ENCODE measurements around the gene CCR5.

CCR5 gene

DNA sequence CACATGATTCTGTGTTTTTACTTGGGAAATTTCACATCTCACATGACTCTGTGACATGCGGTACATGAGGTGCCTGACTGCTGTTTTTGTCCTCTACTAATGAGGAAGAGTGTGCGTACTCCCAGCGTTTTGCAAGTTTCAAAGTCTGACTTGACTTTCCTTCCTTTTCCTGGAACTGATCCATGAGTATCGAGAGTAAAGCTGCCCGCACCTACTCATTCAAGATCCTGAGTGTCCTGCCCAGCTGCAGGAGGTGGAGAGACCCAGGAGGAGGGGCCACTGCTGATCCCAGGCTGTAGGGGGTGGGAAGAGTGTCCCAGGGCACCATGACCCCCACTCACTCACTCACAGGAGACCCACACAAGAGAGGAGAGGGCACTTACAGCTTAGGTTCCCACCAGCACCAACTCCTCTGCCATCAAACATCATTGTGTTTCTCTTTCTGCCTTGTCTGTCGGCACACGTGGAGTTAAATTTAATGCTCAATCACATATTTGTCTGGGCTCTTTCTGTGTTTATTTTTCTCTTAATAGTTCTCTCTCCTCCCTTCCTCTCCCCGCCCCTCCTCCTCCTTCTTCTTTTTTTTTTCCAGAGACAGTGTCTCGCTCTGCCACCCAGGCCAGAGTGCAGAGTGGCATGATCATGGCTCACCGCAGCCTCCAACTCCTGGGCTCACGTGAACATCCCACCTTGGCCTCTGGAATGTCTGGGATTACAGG, 34.7 kb downstream of the CCR5 start:
- Histone ChIP-seq H2BK15ac (ENCODE audit: low read length) (no peak overlapping the region), H2AFZ (ENCODE audit: low read length) (no peak overlapping the region), H3K4me2 (ENCODE audit: insufficient read depth, low read length, poor library complexity, severe bottlenecking) (no peak overlapping the region), H3K27ac (replicated peaks; ENCODE audit: low read length) (no peak overlapping the region), H3K4me3 (ENCODE audit: low read length in 2 of 2) (no peak overlapping the region), H2BK120ac (ENCODE audit: low read depth, low read length) (no peak overlapping the region), H4K91ac (ENCODE audit: low read depth, low read length, poor library complexity) (no peak overlapping the region), H4K8ac (ENCODE audit: low read depth, low read length) (no peak overlapping the region), H3K79me1 (ENCODE audit: low read depth, low read length) (no peaks in the 10 kb centered on the region), H3K9me3 (replicated peaks in 1 of 2; ENCODE audit: control insufficient read depth in 2 of 2, insufficient read depth in 1 of 2, low read depth in 1 of 2, low read length in 2 of 2) (no peaks in the 10 kb centered on the region), H3K27me3 (ENCODE audit: control insufficient read depth in 3 of 3, insufficient read depth in 3 of 3, low read depth in 1 of 3, low read length in 3 of 3) (peaks cover 0 to 6% (median 0%) of the 10 kb centered on the region in 3 experiments), H3K9ac (ENCODE audit: low read depth, low read length, poor library complexity) (no peak overlapping the region), H3K4me1 (ENCODE audit: control insufficient read depth in 2 of 2, insufficient read depth in 1 of 2, low read depth in 1 of 2, low read length in 2 of 2) (peaks cover 0 to 3% of the 10 kb centered on the region in 2 donors), H2BK5ac (ENCODE audit: low read length) (no peak overlapping the region), H3K18ac (ENCODE audit: low read length) (peak overlapping the region; percentile 35), H3K23ac (ENCODE audit: low read depth, low read length, poor library complexity) (no peak overlapping the region), H3K4ac (ENCODE audit: low read length) (no peak overlapping the region), H3K14ac (ENCODE audit: low read length) (no peak overlapping the region), H2AK5ac (ENCODE audit: low read depth, low read length) (no peak overlapping the region), H3K36me3 (replicated peaks in 1 of 2; ENCODE audit: control insufficient read depth in 2 of 2, insufficient read depth in 2 of 2, low read length in 2 of 2) (no peaks in the 10 kb centered on the region), H2BK12ac (ENCODE audit: low read length) (no peak overlapping the region)
- no CpG with 5 or more reads among the region's 11 CpGs for WGBS, 2 donors (ENCODE audit: extremely low coverage in 2 of 2, insufficient read length in 2 of 2, insufficient replicate concordance in 1 of 2)
- DNase-seq (ENCODE audit: low spot score), result no peak

GRCh38 chr3:46406443-46406787, 35.7 kb downstream of the CCR5 start:
- Histone ChIP-seq H2BK120ac (ENCODE audit: low read depth, low read length) (no peak overlapping the region), H2BK15ac (ENCODE audit: low read length) (no peak overlapping the region), H2BK12ac (ENCODE audit: low read length) (no peak overlapping the region), H3K9me3 (replicated peaks in 1 of 2; ENCODE audit: control insufficient read depth in 2 of 2, insufficient read depth in 1 of 2, low read depth in 1 of 2, low read length in 2 of 2) (no peaks in the 10 kb centered on the region), H3K4ac (ENCODE audit: low read length) (no peak overlapping the region), H3K36me3 (replicated peaks in 1 of 2; ENCODE audit: control insufficient read depth in 2 of 2, insufficient read depth in 2 of 2, low read length in 2 of 2) (no peaks in the 10 kb centered on the region), H3K18ac (ENCODE audit: low read length) (no peak overlapping the region), H4K91ac (ENCODE audit: low read depth, low read length, poor library complexity) (no peak overlapping the region), H3K9ac (ENCODE audit: low read depth, low read length, poor library complexity) (no peak overlapping the region), H2BK5ac (ENCODE audit: low read length) (no peak overlapping the region), H2AFZ (ENCODE audit: low read length) (no peak overlapping the region), H3K23ac (ENCODE audit: low read depth, low read length, poor library complexity) (no peak overlapping the region), H3K4me1 (ENCODE audit: control insufficient read depth in 2 of 2, insufficient read depth in 1 of 2, low read depth in 1 of 2, low read length in 2 of 2) (peaks cover 0 to 3% of the 10 kb centered on the region in 2 donors), H3K4me2 (ENCODE audit: insufficient read depth, low read length, poor library complexity, severe bottlenecking) (no peak overlapping the region), H3K27me3 (ENCODE audit: control insufficient read depth in 3 of 3, insufficient read depth in 3 of 3, low read depth in 1 of 3, low read length in 3 of 3) (peaks cover 0 to 6% (median 0%) of the 10 kb centered on the region in 3 experiments), H3K79me1 (ENCODE audit: low read depth, low read length) (no peaks in the 10 kb centered on the region), H2AK5ac (ENCODE audit: low read depth, low read length) (no peak overlapping the region), H3K14ac (ENCODE audit: low read length) (no peak overlapping the region), H3K27ac (replicated peaks; ENCODE audit: low read length) (no peak overlapping the region), H3K4me3 (ENCODE audit: low read length in 2 of 2) (no peak overlapping the region), H4K8ac (ENCODE audit: low read depth, low read length) (no peak overlapping the region)
- DNase-seq (ENCODE audit: low spot score), result no peak
- no CpG with 5 or more reads among the region's 4 CpGs for WGBS, 2 donors (ENCODE audit: extremely low coverage in 2 of 2, insufficient read length in 2 of 2, insufficient replicate concordance in 1 of 2)

- no peak within 1 kb of the TSS for H3K27ac ChIP-seq (replicated peaks; ENCODE audit: low read length)
- no peaks in the 10 kb centered on the region for H3K9me3 ChIP-seq (replicated peaks in 1 of 2; ENCODE audit: control insufficient read depth in 2 of 2, insufficient read depth in 1 of 2, low read depth in 1 of 2, low read length in 2 of 2)
- no CpG with 5 or more reads among the region's 20 CpGs for WGBS, 2 donors (ENCODE audit: extremely low coverage in 2 of 2, insufficient read length in 2 of 2, insufficient replicate concordance in 1 of 2)
Observed at GRCh38 chr3:46406788-46407611, 36.3 kb downstream of the CCR5 start, which contains the start of the genes CCR5AS and CCRL2. TSS of gene CCR5AS (minus strand) at chr3:46407066. TSS of gene CCRL2 (plus strand) at chr3:46407259. CDS start at chr3:46408080, 821 bp downstream.

GRCh38 chr3:46407970-46408369, 37.2 kb downstream of the CCR5 start:
- Histone ChIP-seq H4K8ac (ENCODE audit: low read depth, low read length) (no peak overlapping the region), H2BK120ac (ENCODE audit: low read depth, low read length) (no peak overlapping the region), H3K9ac (ENCODE audit: low read depth, low read length, poor library complexity) (no peak overlapping the region), H2BK15ac (ENCODE audit: low read length) (no peak overlapping the region), H3K4me2 (ENCODE audit: insufficient read depth, low read length, poor library complexity, severe bottlenecking) (no peak overlapping the region), H3K36me3 (replicated peaks in 1 of 2; ENCODE audit: control insufficient read depth in 2 of 2, insufficient read depth in 2 of 2, low read length in 2 of 2) (no peaks in the 10 kb centered on the region), H2BK12ac (ENCODE audit: low read length) (no peak overlapping the region), H2AK5ac (ENCODE audit: low read depth, low read length) (no peak overlapping the region), H3K18ac (ENCODE audit: low read length) (no peak overlapping the region), H4K91ac (ENCODE audit: low read depth, low read length, poor library complexity) (no peak overlapping the region), H3K14ac (ENCODE audit: low read length) (no peak overlapping the region), H3K4me1 (ENCODE audit: control insufficient read depth in 2 of 2, insufficient read depth in 1 of 2, low read depth in 1 of 2, low read length in 2 of 2) (peaks cover 0 to 3% of the 10 kb centered on the region in 2 donors), H2AFZ (ENCODE audit: low read length) (no peak overlapping the region), H3K27me3 (ENCODE audit: control insufficient read depth in 3 of 3, insufficient read depth in 3 of 3, low read depth in 1 of 3, low read length in 3 of 3) (peaks cover 0 to 6% (median 0%) of the 10 kb centered on the region in 3 experiments), H3K27ac (replicated peaks; ENCODE audit: low read length) (no peak overlapping the region), H3K4ac (ENCODE audit: low read length) (no peak overlapping the region), H3K79me1 (ENCODE audit: low read depth, low read length) (no peaks in the 10 kb centered on the region), H2BK5ac (ENCODE audit: low read length) (no peak overlapping the region), H3K9me3 (replicated peaks in 1 of 2; ENCODE audit: control insufficient read depth in 2 of 2, insufficient read depth in 1 of 2, low read depth in 1 of 2, low read length in 2 of 2) (no peaks in the 10 kb centered on the region), H3K4me3 (ENCODE audit: low read length in 2 of 2) (no peak overlapping the region), H3K23ac (ENCODE audit: low read depth, low read length, poor library complexity) (no peak overlapping the region)
- DNase-seq (ENCODE audit: low spot score), result no peak
- WGBS, 2 donors (ENCODE audit: extremely low coverage in 2 of 2, insufficient read length in 2 of 2, insufficient replicate concordance in 1 of 2), result no CpG with 5 or more reads among the region's 7 CpGs

More at GRCh38 chr3:46406788-46407611, 36.3 kb downstream of the CCR5 start, which contains the start of the genes CCR5AS and CCRL2:
- Histone ChIP-seq H3K4ac (ENCODE audit: low read length) (no peak within 1 kb of the TSS), H3K18ac (ENCODE audit: low read length) (no peak within 1 kb of the TSS), H3K4me1 (ENCODE audit: control insufficient read depth in 2 of 2, insufficient read depth in 1 of 2, low read depth in 1 of 2, low read length in 2 of 2) (peaks cover 0 to 3% of the 10 kb centered on the region in 2 donors), H3K4me2 (ENCODE audit: insufficient read depth, low read length, poor library complexity, severe bottlenecking) (no peak within 1 kb of the TSS), H4K8ac (ENCODE audit: low read depth, low read length) (no peak within 1 kb of the TSS), H2BK120ac (ENCODE audit: low read depth, low read length) (no peak within 1 kb of the TSS), H3K27me3 (ENCODE audit: control insufficient read depth in 3 of 3, insufficient read depth in 3 of 3, low read depth in 1 of 3, low read length in 3 of 3) (peaks cover 0 to 6% (median 0%) of the 10 kb centered on the region in 3 experiments), H3K36me3 (replicated peaks in 1 of 2; ENCODE audit: control insufficient read depth in 2 of 2, insufficient read depth in 2 of 2, low read length in 2 of 2) (no peaks in the 10 kb centered on the region), H3K9ac (ENCODE audit: low read depth, low read length, poor library complexity) (no peak within 1 kb of the TSS), H4K91ac (ENCODE audit: low read depth, low read length, poor library complexity) (no peak within 1 kb of the TSS), H2BK5ac (ENCODE audit: low read length) (no peak within 1 kb of the TSS), H3K14ac (ENCODE audit: low read length) (no peak within 1 kb of the TSS), H2AK5ac (ENCODE audit: low read depth, low read length) (no peak within 1 kb of the TSS), H3K79me1 (ENCODE audit: low read depth, low read length) (no peaks in the 10 kb centered on the region), H2BK12ac (ENCODE audit: low read length) (no peak within 1 kb of the TSS), H2BK15ac (ENCODE audit: low read length) (no peak within 1 kb of the TSS), H3K4me3 (ENCODE audit: low read length in 2 of 2) (no peak within 1 kb of the TSS), H2AFZ (ENCODE audit: low read length) (no peak within 1 kb of the TSS), H3K23ac (ENCODE audit: low read depth, low read length, poor library complexity) (peak within 1 kb of the TSS; percentile 62)
- DNase-seq (ENCODE audit: low spot score), result no peak

Measured in neuronal stem cell (in vitro differentiated cells).